ENCODE results near the gene RPL37A.

The RPL37A gene

DNA sequence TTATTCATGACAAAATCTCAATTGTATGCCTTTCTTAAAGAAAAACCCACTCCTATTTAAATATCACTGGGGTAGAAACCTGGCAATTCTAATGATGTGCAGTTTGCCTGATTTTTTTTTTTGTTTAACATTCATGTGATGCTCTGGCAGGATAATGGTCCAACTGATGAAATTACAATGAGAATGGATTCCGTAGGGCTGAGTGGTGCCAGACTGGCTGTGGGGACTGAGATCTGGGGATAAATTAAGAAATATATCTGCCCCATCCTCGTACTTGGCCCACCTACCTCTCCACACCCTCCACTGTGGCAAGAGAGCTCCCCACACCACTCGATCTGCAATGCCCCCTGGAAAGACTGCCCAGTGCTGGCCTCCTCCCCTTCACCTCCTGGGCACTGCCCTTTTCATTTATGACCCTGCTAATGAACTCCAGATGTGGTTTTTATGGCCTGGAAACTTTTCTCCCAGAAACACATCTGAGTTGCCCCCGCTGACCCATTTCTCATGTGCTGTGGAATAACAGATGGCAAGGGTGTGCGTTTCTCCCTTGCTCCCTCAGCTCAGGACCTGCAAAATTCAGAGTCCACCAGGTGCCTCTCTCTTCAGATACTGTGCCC, 33.0 kb upstream of the RPL37A start:
- DNase-seq (ENCODE audit: low read depth): no peak
- TF ChIP-seq, protein P1, sequence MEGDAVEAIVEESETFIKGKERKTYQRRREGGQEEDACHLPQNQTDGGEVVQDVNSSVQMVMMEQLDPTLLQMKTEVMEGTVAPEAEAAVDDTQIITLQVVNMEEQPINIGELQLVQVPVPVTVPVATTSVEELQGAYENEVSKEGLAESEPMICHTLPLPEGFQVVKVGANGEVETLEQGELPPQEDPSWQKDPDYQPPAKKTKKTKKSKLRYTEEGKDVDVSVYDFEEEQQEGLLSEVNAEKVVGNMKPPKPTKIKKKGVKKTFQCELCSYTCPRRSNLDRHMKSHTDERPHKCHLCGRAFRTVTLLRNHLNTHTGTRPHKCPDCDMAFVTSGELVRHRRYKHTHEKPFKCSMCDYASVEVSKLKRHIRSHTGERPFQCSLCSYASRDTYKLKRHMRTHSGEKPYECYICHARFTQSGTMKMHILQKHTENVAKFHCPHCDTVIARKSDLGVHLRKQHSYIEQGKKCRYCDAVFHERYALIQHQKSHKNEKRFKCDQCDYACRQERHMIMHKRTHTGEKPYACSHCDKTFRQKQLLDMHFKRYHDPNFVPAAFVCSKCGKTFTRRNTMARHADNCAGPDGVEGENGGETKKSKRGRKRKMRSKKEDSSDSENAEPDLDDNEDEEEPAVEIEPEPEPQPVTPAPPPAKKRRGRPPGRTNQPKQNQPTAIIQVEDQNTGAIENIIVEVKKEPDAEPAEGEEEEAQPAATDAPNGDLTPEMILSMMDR (IDR thresholded peaks at IDR 0.05; ENCODE audit: low read length, missing control alignments): no peak
- no peak overlapping the region for H3K4me3 ChIP-seq (replicated peaks; ENCODE audit: low read depth, low read length)

DNA sequence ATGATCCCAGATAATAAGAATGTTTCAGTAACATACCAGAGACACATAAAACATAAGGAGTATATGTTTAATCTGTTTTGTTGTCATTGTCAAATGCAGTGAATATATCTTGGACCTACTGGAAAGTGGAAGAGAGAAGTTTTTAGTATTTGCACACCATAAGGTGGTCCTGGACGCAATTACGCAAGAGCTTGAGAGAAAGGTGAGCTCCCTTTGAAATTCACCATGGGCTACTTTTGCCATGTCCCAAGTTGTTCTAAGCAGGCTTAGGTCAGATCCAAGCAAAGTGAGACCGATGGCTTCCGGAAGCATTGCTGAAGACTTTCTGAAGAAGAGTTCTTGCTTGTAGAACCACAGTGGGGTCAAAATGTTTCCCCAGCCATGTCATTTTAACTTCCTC, 30.8 kb upstream of the RPL37A start:
- H3K4me3 ChIP-seq (replicated peaks; ENCODE audit: low read depth, low read length): no peak overlapping the region
- TF ChIP-seq, protein P1 (IDR thresholded peaks at IDR 0.05; ENCODE audit: low read length, missing control alignments): no peak
- no peak for DNase-seq (ENCODE audit: low read depth)

DNA sequence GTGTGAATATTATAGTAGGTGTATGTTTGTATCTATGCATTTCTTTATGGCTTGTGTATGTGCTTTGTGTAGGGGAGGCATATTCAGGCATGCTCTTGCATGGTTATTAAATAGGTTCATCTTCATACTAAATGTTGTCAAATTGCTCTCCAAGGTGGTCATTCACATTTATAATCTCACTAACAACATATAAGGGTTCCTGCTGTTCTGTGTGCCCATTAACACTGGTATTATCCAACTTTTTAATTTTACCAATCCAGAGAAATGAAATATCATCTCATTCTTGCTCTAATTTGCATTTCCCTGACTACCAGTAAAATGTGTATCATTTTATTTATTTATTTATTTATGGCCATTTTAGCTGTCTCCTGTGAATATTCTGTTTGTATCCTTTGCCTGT, 29.0 kb upstream of the RPL37A start:
- no peak overlapping the region for H3K4me3 ChIP-seq (replicated peaks; ENCODE audit: low read depth, low read length)
- DNase-seq (ENCODE audit: low read depth): no peak
- TF ChIP-seq, protein P1 (IDR thresholded peaks at IDR 0.05; ENCODE audit: low read length, missing control alignments): no peak

DNA sequence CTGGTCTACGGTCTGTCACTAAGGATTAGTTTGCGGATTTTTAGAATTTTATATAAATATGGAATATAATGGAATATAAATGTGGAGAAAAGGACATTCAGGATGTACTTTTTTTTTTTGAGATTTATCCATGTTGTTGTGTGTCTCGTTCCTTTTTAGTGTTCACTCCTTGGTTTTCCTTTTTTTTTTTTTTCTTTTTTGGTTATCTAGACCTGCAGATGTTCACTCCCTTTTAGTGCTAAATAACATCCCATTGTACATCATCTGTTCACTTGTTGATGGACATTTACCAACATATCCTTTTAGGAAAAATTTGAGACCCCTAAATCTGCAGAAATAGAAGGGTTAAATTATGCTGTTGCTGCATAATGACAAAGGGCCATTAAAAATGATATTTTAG, 25.5 kb upstream of the RPL37A start:
- DNase-seq (ENCODE audit: low read depth): no peak
- TF ChIP-seq, protein P1 (IDR thresholded peaks at IDR 0.05; ENCODE audit: low read length, missing control alignments): no peak
- no peak overlapping the region for H3K4me3 ChIP-seq (replicated peaks; ENCODE audit: low read depth, low read length)

DNA sequence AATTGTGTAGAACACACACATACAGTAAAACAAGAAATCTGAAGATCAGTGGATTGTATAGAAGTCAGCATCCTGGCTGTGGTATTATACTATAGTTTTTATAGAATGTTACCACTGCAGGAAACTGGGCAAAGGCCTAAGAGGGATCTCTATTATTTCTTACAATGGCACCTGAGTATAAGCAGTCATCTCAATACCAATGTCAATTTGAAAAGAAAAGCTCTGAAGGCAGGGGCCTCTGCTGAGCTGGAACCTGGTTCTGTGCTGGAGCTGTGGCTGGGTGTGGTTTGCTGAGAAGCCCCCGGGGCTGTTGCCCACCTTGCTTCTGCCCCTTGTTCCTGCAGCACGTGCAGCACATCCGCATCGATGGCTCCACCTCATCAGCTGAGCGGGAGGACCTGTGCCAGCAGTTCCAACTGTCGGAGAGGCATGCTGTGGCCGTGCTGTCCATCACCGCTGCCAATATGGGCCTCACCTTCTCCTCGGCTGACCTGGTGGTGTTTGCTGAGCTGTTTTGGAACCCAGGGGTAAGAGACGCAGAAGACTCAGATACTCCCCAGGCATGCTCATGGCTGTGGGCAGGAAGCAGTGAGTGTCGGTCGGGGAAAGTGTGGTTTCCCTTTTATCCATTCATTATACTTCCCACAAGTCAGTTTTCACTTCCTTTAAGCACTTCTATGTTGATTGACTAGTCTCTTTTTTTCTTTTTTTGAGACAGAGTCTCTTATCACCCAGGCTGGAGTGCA, 23.5 kb upstream of the RPL37A start:
- TF ChIP-seq, protein P1 (IDR thresholded peaks at IDR 0.05; ENCODE audit: low read length, missing control alignments): no peak
- no peak for DNase-seq (ENCODE audit: low read depth)
- no peak overlapping the region for H3K4me3 ChIP-seq (replicated peaks; ENCODE audit: low read depth, low read length)

DNA sequence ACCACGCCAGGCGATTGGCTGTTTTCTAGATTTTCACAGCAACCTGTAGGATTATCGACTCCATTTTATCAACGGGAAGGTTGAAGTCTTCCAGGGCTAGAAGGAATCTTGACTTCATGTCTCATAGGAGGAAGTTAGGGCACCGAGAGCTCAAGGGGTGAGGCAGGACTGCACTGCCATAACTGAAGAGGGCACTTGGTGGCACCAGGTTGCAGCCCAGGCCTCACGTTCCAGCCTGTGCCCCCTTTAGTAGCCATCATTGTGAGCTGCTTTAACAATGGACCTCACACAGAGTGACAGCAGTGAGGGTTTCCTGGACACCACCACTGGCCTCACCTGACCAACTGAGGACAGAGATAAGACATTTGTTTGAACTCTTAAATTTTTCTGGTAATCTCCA, 22.9 kb upstream of the RPL37A start:
- TF ChIP-seq, protein P1 (IDR thresholded peaks at IDR 0.05; ENCODE audit: low read length, missing control alignments): no peak
- no peak overlapping the region for H3K4me3 ChIP-seq (replicated peaks; ENCODE audit: low read depth, low read length)
- DNase-seq (ENCODE audit: low read depth): no peak
